Vagina (tissue), 2 donors: Measurements from ENCODE around the gene MGAT5.

Experiments used
- POLR2A ChIP-seq, 2 donors: fragments of 450-650 bp; IDR thresholded peaks; one replicate each; pipeline ENCODE4 v1.6.1; 2017; ENCODE audit warnings: antibody characterized with exemption in 2 of 2, mild to moderate bottlenecking in 2 of 2, moderate library complexity in 2 of 2
- POLR2AphosphoS5 ChIP-seq, 2 donors: sonication (generic); formaldehyde crosslinking; IDR thresholded peaks; one replicate each; pipeline ENCODE4 v1.9.0; 2017; ENCODE audit warnings: antibody characterized with exemption in 2 of 2, mild to moderate bottlenecking in 2 of 2, low read depth in 1 of 2; ENCODE audit not compliant: insufficient read depth in 1 of 2

DNA sequence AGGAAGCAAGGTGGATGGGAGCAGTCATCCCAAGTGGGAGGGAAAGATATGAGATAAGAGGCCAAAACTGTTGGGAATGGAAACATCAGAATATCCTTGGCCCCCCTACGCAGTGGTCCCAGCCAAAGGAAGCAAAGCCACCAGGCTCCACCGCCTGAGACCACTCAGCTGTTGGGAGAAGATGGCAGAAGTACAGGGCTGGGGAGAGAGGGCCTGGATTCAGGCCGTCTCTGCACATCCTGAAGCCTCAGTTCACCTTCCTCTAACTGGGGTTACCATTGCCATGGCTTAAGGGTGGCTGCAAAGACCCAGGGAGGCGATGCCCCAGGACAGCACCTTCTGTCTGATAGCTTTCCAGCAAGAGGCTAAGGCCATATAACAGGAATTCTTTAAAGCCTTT, 193.8 kb downstream of the MGAT5 start:
- TF ChIP-seq POLR2AphosphoS5 (IDR thresholded peaks at IDR 0.05; ENCODE audit: insufficient read depth in 1 of 2, low read depth in 1 of 2) (no peak), POLR2A (IDR thresholded peaks at IDR 0.05) (no peak)
